GM19193 (cell line): Measurements from ENCODE around the gene PTPRD.

Experiments used
- POLR2A ChIP-seq: IDR thresholded peaks from 4 replicates; pipeline ENCODE4 v1.6.1; 2011; ENCODE audit not compliant: insufficient read depth, insufficient read length; ENCODE audit errors: extremely low read depth

PTPRD gene

GRCh38 chr9:9389904-9390303, 1222.9 kb downstream of the PTPRD start:
- TF ChIP-seq POLR2A: no peak

GRCh38 chr9:9387511-9388115, 1225.2 kb downstream of the PTPRD start:
- TF ChIP-seq POLR2A: no peak

DNA sequence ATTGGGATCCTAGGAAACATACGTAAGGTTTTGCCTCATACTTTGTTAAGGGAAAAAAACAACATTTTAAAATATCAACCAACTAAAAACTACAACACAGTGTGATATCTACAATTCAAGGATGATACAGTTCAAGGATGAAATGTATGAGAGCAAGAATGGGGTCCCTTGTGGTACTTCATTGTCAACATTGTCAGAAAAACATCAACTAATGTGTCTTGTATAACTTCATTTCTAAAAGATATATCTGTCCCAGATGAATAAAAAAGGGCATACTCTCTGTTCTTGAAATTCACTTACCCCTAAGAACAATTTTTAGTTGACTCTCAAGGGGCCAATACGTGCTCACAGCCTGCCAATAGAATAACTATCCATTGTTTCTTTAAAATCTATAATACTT, 1250.5 kb downstream of the PTPRD start:
- TF ChIP-seq POLR2A: no peak

- TF ChIP-seq POLR2A: no peak
These were observed 1259.8 kb downstream of the PTPRD start for GRCh38 chr9:9352877-9353481.

- TF ChIP-seq POLR2A: no peak
These were observed 1271.6 kb downstream of the PTPRD start for GRCh38 chr9:9341203-9341602.

DNA sequence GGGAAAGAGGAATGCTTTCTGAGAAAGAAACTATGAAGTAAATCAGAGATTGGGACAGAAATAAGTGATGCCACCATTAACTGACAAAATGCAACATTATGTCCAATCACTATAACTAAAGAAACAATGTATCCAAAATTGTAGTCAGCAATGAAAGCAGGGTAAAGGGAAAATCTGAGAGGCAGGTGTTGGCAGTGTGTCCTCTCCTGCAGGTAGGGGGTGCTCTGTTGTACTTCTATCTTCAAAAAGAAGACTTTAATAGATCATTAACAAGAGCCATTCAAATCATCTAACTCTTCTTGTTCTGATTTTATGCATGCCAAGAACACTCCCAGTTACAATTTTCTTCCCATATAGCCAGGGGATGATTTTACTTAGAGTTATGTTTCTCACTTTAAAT, 1275.7 kb downstream of the PTPRD start:
- no peak for TF ChIP-seq POLR2A

DNA sequence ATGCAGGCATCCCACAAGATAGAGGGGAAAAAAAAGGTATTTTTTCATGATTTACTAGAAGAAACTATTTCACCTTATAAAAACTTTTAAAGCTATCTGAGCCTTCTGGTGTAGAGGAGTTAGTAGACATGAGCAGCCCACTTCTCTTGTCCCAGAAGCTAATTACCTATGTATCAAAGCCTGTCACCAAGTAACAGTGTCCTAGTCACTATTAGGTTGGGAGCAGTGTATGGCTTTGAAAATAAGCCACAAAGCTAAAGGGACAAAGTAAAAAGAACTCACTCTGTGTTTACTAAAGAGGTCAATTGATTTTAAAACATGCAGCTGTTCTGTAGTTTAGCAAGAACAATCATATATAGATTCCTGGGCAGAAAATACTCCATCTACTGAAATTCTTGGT, 1286.1 kb downstream of the PTPRD start:
- TF ChIP-seq POLR2A: no peak

DNA sequence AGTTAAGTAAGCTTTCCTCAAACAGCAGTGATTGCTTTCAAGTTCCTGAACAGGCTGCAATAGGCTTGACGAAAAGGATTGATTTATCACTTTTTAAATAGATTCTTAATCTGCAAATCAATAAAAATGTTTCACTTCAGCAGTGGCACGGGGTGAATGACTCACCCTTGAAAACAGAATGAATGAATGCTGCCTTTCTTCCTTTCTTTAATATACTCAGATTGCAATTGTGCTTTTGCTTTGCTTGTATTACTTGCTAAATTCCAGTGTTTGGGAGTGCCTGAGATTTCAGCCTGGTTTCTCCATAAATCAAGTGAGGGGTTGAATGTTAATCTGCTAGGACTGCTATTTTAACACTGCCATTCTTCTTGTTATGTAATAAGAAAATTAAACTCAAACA, 1293.8 kb downstream of the PTPRD start:
- TF ChIP-seq POLR2A: no peak

DNA sequence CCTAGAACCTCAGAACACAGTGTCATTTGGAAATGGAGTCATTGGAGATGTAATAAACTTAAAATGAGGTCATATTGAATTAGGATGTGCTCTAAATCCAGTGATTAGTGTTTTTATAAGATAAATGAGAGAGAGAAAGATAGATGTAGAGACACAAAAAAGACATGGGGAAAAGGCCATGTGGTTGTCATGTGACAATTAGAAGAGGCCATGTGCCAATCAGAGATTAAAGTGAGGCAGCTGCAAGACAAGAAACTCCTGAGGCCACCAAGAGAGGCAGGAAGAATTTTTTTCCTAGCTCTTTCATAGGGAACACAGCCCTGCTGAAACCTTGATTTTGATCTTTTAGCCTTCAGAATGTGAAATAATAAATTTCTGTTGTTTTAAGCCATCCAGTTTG, 1307.2 kb downstream of the PTPRD start:
- TF ChIP-seq POLR2A: no peak

DNA sequence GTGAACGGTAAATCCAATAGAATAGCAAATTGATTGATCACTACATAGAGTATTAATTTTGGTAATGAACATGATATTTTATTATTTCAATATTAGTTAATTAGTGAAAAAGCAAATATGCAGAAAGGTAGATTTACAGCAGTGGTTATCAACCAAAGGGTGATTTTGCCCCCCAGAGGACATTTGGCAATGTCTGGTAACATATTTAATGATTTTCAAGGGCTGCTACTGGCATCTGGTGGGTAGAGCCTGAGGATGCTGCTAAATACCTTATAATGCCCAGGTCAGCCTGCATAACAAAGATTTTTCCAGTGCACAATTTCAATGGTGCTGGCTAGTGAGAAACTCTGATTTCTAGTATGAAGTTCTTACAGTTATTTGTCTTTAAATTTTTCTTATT, 1313.7 kb downstream of the PTPRD start:
- TF ChIP-seq POLR2A: no peak

DNA sequence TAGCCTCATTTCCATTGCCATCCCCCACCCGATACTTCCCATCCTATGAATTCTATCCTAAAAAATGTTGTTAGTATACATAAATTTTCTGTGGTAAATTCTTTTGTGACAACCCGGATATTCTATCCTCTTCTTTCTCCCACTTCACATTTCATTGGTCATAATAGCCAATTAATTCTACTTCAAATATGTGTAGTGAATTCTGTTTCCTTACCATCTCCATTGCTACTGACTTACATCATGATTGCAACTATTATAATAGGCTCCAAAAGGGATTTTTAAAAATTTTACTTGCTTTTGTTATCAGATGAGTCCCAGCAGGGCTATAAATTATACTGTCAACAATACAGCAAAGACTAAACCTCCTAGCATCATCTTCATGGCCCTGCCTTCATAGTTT, 1326.8 kb downstream of the PTPRD start:
- TF ChIP-seq POLR2A: no peak

GRCh38 chr9:9284201-9284600, 1328.6 kb downstream of the PTPRD start:
- TF ChIP-seq POLR2A: no peak

DNA sequence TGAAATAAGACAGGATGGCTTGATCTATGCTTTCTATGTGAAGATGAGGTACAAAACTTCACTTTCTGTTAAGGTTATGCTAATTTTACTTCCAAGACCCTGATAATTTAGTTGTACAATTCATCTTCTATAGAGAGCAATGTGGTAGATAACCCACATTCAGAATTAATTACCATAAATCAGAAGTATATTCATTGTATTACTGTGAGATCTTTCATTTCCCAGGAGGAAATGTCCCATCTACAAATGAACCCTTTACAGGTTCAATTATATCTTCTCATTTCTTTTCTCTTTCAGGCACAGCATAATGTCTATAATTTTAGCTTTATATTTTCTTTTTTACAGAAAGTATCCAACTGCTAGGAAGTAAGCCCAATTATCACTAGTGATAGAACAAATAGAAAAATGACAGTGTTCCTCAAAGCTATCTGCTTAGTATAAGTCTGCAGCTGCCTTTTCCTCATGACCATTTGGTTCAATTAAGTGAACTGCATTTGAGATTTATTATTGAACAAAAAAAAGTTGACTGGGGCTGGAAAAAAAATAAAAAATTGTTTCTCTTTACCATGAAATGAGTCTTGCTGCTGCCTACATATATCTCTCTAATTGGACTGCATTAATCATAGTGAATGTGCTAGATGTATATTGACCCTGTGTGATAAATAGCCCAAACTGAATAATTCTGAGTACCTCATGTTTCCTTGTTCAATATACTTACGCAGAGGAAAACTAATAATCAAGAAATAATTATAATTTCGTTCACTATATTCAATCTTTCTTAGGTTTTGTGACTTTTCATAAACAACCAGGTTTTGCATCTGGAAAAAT, 1329.4 kb downstream of the PTPRD start:
- TF ChIP-seq POLR2A: no peak

GRCh38 chr9:9275601-9276000, 1337.2 kb downstream of the PTPRD start:
- no peak for TF ChIP-seq POLR2A

DNA sequence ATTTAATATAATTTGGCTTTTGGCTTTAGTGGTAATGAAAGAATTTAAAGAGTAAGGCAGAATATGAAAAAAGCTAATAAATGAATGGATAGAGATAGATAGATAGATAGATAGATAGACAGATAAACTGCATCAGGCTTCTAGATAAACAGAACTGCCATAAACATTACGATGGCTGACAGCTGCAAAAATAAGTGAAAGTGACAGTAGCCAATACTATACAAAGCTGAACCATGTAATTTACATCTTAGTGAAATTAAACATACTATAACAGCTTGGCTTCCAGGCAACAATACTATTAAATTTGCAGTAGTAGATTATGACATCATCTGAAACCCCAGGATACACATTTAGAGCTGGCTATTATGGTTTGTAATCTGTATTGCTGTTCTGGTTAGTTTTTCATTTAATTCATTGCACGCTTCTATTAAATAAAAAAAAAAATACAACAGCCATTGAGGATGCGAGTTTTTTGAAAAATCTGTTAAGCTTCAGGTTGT, 1354.8 kb downstream of the PTPRD start:
- no peak for TF ChIP-seq POLR2A

DNA sequence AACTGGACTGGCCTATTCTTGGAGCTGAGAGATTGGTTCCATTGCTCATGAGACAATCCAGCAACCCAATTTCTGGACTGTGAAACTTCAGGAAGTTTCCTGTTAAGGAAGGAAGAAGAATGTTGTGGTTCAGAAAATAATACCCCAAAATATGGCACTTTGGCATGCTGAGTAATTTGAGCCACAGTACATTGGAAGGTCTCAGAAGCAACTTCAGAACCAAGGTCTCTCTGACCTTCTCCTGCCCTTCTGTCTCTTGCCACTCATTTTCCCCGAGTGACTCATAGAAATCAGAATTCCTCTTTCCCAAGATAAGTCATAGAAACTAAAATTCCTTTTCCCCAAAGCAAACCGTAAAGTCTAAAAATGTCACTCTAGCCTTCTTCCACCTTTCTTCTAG, 1366.1 kb downstream of the PTPRD start:
- no peak for TF ChIP-seq POLR2A

GRCh38 chr9:9231946-9232345, 1380.9 kb downstream of the PTPRD start:
- no peak for TF ChIP-seq POLR2A

GRCh38 chr9:9229269-9229668, 1383.5 kb downstream of the PTPRD start:
- no peak for TF ChIP-seq POLR2A
